IPS-11a (cell line): ENCODE measurements around the gene PIBF1.
"Not testable (repeated sequence)": the region's sequence is repeated elsewhere in the genome, so short reads cannot be mapped to it uniquely, and the experiment has no call there.

Source experiments
- H3K4me3 ChIP-seq: one replicate; pipeline ENCODE4 v1.5.1; 2013; ENCODE audit warnings: low read depth, low read length, control low read depth

The PIBF1 gene

DNA sequence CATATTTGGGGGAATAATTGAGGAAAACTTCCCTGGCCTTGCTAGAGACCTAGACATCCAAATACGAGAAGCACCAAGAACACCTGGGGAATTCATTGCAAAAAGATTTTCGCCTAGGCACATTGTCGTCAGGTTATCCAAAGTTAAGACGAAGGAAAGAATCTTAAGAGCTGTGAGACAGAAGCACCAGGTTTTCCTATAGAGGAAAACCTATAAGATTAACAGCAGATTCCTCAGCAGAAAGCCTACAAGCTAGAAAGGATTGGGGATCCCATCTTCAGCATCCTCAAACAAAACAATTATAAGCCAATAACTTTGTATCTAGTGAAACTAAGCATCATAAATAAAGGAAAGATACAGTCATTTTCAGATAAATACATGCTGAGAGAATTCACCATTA lies 114.9 kb downstream of the PIBF1 start:
- no peak overlapping the region for H3K4me3 ChIP-seq

DNA sequence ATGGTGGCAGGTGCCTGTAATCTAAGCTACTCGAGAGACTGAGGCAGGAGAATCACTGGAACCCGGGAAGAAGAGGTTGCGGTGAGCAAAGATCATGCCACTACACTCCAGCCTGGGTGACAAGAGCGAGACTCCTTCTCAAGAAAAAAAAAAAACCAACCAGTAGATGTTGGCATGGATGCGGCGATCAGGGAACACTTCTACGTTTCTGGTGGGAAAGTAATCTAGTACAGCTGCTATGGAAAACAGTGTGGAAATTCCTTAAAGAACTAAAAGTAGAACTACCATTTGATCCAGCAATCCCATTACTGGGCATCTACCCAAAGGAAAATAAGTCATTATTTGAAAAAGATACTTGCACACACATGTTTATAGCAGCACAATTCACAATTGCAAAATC lies 119.6 kb downstream of the PIBF1 start:
- H3K4me3 ChIP-seq, result not testable (repeated sequence)

DNA sequence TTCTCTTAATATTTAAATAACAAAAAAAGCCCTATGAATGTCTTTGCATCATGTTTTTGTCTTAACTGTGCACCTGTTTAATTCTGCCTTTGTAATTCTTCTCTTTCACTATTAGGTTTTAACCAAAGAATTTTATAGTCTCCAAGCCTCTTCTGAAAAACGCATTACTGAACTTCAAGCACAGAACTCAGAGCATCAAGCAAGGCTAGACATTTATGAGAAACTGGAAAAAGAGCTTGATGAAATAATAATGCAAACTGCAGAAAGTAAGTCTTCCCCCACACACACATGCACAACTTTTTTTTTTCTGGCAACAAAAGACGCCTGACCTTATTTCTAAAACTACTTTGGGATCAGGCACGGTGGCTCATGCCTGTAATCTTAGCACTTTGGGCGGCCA lies 126.5 kb downstream of the PIBF1 start:
- no peak overlapping the region for H3K4me3 ChIP-seq

DNA sequence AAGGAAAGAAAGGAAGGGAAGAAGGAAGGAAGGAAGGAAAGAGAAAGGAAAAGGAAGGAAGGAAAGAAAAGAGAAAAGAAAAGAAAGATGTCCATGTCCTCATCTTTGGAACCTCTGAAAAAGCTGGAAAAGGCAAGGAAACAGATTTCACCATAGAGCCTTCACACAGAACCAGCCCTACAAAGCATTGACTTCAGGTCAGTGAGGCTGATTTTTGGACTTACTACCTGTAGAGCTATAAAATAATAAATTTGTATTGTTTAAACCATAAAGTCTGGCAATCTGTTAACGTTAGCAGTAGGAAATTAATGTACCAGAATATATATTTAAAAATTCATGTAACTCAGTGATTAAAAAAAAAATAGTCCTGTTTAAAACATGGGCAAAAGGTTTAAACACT lies 130.0 kb downstream of the PIBF1 start:
- no peak overlapping the region for H3K4me3 ChIP-seq

DNA sequence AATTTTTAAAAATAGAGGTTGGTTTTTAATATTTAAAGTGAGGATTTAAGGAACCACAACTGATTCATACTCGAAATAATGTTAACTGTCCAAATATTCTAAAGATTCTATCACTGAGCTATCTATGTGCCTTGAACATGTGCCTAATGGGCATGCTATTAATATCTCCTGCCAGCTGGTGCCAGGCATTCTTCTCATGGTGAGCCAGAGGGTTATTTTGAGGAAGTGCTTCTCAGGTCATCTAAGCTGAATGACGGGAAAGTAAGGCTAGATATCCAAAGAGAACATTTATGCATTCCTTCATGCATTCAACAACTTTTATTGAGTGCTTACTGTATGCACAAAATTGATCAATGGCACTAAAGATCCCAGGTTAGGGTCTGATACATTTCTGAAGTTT lies 138.2 kb downstream of the PIBF1 start:
- no peak overlapping the region for H3K4me3 ChIP-seq

DNA sequence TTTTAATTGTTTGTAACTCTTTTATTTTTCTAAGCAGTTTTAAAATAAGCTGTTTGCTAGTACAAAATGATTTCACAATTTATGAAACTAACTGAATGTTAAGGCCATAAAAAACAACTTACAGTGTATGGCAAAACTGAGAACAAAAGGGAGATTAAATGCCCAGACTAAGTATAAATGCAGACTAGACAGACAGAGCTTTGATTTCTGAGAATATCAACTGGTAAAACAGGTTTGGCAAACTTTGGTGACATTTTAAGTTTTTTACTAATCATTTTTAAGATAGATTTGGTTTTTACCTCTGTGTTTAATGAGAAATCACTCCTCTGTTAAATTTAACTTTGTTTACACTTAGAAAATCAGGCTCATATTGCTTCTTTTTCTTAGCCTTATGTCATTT lies 149.4 kb downstream of the PIBF1 start:
- no peak overlapping the region for H3K4me3 ChIP-seq

DNA sequence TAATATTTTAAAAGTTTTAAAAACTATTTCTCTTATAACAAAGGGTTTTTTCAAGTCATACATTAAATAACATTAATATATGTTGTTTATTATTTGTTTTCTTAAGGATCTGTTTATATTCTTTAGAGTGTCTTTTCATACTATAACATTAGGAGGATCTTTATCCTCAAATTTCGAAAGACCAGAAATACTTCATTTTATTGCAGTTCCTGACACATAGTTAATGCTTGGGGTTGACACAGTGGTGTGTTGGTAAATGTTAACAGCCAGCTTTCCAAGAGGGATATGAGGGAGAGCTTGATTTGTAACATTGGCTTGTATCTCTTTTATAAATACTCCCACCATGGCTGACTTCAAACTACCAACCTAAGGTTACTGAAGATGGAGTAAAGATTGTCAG lies 150.3 kb downstream of the PIBF1 start:
- H3K4me3 ChIP-seq, result no peak overlapping the region

DNA sequence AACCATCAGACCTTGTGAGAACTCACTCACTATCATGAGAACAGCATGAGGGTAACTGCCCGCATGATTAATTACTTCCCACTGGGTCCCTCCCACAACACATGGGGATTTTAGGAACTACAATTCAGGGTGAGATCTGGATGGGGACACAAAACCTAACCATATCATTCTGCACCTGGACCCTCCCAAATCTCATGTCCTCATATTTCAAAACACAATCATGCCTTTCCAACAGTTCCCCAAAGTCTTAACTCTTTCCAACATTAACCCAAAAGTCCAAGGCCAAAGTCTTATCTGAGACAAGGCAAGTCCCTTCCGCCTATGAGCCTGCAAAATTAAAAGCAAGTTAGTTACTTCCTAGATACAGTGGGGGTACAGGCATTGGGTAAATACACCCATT lies 164.3 kb downstream of the PIBF1 start:
- not testable (repeated sequence) for H3K4me3 ChIP-seq

DNA sequence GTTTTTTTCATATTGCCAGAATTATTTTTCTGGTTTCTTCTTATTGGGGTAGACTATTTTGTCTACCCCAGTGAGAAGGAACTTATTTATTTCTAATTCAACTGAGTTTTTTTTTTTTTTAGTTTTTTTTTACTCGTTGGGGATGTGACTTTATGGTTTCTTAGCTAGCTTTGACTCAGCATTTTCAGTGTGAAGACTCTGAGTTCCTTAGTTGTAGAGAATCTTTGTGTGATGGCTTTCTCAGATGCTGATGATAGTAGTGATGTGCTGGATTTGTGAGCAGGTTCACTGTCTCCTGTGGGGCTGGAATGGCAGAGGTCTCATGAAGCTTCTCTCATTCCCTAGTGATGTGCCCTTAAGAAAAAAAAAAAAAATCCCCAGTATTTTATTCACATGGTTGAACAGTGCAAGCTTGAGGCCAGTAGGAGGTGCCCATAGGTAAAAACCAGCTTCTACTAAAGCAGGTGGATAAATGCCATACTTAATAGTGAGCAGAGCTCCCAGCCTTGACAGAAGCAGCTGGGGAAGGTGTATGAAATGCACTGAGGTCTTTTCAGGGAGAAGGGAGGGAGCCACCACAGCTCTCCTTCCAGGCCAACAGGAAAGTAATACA lies 170.7 kb downstream of the PIBF1 start:
- H3K4me3 ChIP-seq, result no peak overlapping the region

DNA sequence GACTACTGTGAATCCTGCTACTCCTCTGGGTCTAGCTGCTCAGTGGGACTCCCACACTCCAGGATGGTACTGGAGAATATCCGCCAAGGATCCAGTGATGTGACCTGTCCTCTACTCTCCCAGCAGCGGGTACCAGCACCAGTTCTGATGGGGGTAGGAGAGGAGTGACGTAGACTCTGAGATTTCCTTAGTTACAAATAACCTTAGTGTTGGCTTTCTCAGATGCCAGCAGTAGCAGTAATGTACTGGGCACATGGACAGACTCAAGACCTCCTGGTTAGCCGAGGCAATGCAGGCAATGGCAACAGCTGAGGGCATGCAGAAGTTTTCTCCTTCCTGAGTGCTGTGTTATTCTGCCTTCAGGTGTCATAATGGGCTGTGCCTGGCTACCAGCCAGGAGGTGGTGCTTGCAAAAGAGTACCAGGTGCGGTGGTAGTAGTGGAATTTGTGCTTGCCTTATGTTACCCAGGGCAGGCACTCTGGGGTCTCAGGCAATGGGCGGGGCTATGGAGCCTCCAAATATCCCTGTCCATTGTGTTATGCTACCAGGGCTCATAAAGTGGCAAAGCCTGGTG lies 171.5 kb downstream of the PIBF1 start:
- no peak overlapping the region for H3K4me3 ChIP-seq

DNA sequence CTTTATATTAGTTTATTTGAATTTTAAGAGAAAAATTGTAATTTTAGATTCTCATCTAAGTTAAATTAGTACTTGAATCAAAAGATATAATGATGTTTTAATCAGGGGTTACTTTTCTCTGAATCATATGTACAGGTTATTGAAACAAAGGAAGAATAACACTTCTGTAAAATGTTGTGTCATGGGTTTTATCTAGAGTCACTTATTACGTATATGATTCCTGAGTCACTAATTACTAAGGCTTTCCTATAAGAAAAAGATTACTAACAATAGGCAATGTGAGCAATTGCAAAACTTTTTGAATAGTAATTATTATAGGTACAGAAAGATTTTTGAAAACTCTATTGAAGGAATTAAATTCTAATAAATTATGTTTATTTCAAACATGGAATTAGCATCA lies 177.7 kb downstream of the PIBF1 start:
- no peak overlapping the region for H3K4me3 ChIP-seq

DNA sequence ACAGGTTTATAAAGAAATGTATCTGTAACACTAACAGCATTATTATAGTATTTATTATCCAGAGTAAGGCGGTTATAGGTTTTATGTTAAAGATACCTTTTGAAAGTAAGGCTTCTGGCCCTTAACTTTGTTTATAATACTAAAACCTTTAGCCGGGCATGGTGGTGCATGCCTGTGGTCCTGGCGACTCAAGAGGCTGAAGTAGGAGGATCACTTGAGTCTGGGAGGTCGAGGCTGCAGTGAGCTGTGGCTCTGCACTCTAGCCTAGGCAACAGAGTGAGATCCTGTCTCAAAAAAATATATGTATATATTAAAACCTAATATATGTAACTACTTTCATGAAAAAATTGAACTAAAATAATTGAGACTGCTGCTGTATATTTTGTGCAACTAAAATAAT lies 178.2 kb downstream of the PIBF1 start:
- H3K4me3 ChIP-seq, result no peak overlapping the region

DNA sequence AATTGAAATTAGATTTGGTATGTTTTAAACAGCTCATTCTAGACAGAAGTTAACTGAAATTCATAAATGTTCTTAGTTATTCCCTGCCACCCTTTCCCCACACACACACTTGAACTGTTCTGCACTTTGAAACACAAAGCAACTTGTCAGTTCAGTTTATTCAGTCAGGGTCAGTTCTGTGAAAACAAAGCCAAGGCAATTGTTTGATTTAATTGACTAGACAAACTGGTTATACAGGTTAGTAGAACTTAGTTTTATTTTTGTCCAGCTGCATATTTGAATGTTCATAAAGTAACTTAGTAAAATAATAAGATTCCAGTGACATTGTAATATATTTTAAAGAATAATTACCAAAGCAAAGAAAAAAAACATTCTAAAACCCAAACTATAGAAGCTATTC lies 178.6 kb downstream of the PIBF1 start:
- no peak overlapping the region for H3K4me3 ChIP-seq

DNA sequence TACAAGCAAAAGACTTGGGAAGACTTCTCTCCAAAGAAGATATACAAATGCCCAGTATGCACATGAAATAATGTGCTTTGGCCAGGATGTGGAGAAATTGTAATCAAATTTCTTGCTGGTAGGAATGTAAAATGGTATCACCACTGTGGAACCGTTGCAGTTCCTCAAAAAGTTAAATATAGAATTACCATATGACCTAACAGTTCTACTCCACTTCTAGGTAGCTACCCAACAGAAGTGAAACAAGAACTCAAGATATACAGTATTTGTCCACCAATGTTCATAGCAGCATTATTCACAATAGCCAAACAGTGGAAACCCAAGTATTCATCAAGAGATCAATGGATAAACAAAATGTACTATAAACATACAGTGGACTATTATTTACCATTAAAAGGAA lies 181.8 kb downstream of the PIBF1 start:
- no peak overlapping the region for H3K4me3 ChIP-seq

DNA sequence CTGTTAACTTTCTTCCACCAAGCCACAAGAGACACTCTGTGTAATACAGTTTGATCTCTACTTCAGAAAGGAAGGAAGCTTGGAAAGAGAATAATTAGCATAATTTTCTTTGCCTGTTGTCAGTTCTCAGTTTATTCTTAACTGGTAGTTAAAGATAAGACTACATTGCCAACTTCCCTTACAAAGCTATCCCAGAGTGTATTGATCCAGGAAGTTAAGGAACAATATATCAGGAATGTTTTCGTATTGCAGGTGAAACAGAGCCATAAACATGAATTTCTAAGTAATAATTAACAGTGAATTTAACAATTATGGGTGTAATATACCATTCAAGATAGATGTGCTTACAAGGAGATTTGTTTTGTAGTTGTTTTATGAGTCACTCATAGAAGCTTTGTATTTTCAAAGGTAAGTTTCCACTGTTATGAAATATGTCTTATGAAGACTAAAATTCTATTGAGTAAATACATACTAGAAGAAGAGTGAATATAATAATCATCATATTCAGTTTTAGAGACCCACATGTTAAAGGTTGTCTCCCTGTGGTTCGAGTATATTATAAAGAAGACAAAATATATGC lies 188.5 kb downstream of the PIBF1 start:
- no peak overlapping the region for H3K4me3 ChIP-seq

DNA sequence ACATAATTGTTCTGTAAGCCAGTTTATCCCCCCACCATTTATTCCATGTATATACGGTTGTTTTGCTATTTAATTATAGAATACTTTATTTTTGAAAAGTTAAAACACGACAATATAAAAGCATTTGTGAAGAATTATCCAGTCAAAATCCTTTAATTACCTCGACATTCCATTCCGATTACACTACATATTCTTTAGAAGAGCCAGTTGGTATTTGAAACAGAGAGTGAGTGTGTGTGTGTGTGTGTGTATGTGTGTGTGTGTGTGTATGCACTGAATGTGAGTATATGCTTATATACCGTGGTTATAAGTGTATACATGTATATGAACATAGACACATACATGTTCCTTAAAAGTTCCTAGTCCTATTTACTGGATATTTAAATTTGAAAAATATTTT lies 189.0 kb downstream of the PIBF1 start:
- H3K4me3 ChIP-seq, result no peak overlapping the region

DNA sequence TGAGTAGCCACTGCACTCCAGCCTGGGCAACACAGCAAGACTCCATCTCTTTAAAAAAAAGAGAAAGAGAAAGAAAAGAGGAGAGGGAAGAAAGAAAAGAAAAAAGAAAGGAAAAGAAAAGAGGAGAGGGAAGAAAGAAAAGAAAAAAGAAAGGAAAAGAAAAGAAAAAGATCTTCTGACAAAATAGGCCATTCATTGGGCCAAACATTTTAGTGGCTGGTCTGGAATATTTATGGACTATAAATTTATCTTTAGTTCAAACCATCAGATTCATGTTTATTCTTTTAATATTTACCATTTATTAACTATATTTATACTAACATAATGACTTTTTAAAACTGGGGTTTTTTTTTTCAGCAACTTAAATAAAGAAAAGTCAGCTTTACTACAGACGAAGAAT lies 191.3 kb downstream of the PIBF1 start:
- no peak overlapping the region for H3K4me3 ChIP-seq

DNA sequence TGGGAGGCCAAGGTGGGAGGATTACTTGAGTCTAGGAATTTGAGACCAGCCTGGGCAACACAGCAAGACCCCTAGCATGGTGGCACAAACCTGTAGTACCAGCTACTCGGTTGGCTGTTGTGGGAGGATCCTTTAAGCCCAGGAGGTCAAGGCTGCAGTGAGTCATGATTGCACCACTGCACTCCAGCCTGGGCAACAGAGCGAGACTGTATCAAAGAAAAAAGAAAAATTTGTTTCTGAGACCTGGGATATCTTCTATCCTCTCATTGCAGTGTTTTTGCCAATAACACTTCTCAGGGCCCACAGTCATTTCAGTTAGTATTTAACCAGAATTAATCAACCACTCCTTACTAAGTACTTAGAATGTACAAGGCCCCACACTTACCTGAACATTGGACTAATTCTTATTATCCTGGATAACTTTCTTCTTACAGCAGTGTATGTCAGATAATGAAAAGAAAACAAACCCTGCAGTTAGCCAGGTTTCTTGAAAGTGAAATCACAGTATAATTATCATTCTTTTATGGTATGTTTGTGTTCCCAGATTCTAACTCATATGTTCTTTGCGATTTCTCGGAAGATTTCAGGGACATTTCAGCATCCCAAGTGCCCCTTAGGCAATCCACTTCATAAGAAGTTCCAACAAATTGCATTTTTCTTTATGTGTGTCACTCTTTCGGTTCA lies 201.3 kb downstream of the PIBF1 start:
- no peak overlapping the region for H3K4me3 ChIP-seq

DNA sequence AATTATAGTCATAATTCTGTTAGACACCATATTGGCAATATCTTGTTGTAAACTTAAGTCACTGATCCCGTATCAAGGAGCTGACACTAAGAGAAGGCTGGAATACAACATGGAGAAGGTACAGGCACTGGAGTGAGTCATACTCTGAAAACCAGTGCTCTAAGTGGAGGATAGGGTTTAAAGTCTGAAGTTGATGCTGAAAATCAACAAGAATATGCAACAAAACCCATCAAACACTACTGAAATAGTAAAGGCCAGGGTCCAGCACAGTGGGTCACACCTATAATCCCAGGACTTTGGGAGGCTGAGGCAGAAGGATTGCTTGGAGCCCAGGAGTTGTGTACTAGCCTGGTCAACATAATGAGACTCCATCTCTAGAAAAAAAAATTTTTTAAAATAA lies 203.7 kb downstream of the PIBF1 start:
- H3K4me3 ChIP-seq, result no peak overlapping the region

DNA sequence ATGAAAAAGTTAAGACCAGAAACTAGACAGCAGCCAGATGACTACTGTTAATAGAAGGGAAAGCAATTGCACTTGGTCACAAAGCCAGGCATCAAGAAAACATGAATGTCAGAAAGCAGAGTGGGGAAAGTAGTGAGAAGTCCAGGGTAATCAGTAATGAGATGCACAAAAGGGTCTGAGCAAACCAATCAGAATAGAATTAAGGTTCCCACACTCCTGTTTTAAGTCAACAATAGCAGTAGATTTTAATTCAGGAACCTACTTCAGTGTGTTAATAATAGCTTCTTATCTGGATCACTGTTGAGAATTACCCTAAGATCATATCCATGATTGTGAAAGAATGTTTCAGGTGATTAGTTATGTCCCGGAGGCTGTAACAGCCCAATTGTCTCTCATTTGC lies 204.3 kb downstream of the PIBF1 start:
- H3K4me3 ChIP-seq, result no peak overlapping the region

DNA sequence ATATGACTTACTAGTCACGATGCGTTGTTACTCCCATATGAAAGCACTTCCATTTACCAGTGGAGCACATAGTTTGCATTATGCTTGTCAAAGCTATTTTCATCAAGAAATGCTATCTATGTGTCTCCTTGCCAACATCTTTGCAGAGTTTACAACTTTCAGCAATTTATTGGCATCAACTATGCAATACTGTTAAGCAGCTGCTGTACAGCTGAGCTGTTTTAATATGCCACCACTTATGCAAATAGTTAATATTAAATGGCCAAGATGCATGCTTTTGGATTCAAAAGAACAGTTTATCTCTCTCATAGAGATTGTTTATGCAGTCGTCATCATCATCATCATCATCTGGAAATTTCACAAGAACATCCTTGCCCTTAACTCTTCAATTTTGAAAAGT lies 209.0 kb downstream of the PIBF1 start:
- no peak overlapping the region for H3K4me3 ChIP-seq

DNA sequence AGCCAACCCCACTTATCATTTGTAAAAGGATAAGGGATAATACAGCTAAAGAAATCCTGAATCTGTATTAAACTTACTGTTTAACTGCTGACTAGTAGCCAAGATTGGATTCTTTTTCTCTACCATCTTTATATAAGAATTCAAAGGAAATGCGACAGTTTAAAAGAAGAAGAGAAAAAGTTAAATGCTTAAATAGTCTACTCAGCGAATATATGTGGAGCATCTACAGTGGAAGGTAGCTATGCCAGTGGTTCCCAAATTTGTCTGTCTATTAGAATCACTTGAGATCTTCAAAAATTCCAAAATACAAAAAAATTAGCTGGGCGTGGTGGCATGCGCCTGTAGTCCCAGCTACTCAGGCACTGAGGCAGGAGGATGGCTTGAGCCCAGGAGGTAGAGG lies 216.1 kb downstream of the PIBF1 start:
- no peak overlapping the region for H3K4me3 ChIP-seq
